Measurements from ENCODE around the gene KCTD21. TPM values are rescaled to one million over a fixed set of nuclear protein-coding genes. Genes with fewer than 3 reads are reported as not detected.

Gene KCTD21
- total and polyA plus RNA-seq, 9 donors, result 7.4 to 24.7 (median 14.1) TPM

DNA sequence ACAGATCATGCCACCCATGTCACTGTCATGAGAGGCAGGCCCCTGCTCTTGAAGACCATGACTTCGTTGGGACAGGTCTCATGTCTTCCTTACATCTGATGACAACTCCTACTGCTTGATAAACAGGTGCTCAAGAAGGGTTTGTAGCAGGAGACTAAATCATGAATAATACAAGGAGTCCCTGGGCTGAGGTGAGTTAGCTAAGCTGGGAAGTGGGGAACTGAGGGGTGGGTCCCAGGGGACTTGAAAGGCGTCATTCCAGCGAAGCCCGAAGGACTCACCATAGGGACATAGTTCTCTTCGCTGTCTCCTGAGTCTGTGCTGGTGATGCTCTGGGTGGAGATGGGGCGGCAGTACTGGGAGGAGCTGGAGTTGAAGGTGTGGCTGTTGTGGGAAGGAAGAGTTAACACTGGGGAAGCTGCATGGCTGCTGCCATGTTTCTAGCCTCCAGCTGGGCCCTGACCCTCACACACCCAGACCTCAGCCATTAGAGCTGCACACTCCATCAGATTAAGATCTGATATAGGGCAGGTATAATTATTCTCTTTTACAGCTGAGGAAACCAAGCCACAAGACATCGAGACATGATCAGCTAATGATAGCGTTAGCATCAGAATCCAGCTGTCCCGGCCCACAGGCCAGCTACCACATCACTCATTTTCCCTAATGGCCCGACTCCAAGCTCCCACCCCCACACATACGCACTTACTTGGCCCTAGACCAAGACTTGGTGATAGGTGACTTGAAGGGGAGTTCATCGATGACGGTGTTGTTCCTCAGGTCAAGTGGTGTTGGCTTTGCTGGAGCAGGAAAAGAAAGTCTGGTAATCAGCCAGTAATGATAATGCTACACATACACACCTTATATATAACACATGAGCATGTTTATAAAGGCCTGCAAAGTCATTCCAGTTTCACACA is 33.2 kb upstream of the KCTD21 start:
- Histone ChIP-seq H3K36me3 (no peaks in the 10 kb centered on the region), H3K4me1 (ENCODE audit: insufficient read depth) (no peaks in the 10 kb centered on the region), H3K27ac (no peak overlapping the region), H3K4me3 (no peak overlapping the region), H3K27me3 (no peaks in the 10 kb centered on the region), H3K9me3 (no peaks in the 10 kb centered on the region)
- TF ChIP-seq EP300 (IDR thresholded peaks at IDR 0.05) (no peak), POLR2A (IDR thresholded peaks at IDR 0.05) (no peak)
- TF ChIP-seq, protein P1, sequence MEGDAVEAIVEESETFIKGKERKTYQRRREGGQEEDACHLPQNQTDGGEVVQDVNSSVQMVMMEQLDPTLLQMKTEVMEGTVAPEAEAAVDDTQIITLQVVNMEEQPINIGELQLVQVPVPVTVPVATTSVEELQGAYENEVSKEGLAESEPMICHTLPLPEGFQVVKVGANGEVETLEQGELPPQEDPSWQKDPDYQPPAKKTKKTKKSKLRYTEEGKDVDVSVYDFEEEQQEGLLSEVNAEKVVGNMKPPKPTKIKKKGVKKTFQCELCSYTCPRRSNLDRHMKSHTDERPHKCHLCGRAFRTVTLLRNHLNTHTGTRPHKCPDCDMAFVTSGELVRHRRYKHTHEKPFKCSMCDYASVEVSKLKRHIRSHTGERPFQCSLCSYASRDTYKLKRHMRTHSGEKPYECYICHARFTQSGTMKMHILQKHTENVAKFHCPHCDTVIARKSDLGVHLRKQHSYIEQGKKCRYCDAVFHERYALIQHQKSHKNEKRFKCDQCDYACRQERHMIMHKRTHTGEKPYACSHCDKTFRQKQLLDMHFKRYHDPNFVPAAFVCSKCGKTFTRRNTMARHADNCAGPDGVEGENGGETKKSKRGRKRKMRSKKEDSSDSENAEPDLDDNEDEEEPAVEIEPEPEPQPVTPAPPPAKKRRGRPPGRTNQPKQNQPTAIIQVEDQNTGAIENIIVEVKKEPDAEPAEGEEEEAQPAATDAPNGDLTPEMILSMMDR (IDR thresholded peaks at IDR 0.05), result no peak
- DNase-seq, result peak in 1 of 5 donors; percentile 16
- WGBS, 3 donors, result 76 to 79% (median 76%) methylated on average over 13 of the region's 13 CpGs
- intact Hi-C loops (cut with DNase I), result loop anchor here in 2 of 4 donors (10.0 kb wide), 2 partner anchors 193 to 343 kb away; partner anchors contain the start of gene GAB2 (in 1 of the 2)

DNA sequence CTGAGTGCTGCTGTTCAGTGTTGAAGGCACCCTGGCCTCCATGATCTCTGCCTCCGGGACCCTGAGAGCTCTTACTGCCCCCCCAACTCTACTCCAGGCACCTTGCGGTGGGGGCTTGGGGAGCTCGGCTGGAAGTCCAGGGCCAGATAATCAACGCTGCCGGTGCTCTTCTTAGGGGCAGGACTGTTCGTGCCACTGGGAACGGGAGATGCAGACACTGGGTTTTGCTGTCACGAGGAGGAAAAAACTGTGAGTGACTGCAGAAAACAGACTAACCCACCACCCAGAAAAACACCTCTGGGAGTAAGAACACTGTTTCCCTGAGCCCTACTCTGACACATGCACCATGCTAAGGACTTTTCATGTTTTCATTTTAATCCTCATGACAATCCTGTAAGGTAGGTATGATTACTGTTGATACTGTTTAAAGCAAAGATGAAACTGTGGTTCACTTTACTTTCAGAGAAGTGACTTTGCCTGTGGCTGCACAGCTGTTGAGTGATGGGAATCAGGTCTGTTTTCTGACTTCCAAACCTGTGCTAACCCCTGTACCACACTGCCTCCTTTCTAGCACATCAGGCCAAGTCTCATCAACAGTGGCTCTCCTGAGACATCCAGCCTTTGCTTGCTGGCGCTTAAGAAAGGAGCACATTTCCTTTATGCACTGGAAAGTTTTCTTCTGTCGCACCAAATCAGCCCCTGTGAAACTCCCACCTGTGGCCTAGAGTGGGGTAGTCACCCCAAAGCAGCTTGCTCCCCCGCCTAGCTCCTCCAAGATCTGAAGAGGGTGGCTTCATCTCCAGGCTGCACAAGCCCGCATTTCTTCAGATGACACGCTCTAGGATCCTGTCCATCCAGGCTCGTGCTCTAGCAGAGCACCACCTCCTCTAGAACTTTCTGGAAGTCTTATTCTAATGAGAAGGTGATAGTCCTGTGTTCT is 32.1 kb upstream of the KCTD21 start:
- 84 to 89% (median 85%) methylated on average over 14 of the region's 14 CpGs for WGBS, 3 donors
- Histone ChIP-seq H3K4me1 (ENCODE audit: insufficient read depth) (no peaks in the 10 kb centered on the region), H3K27ac (no peak overlapping the region), H3K27me3 (no peaks in the 10 kb centered on the region), H3K4me3 (no peak overlapping the region), H3K9me3 (no peaks in the 10 kb centered on the region), H3K36me3 (no peaks in the 10 kb centered on the region)
- TF ChIP-seq EP300 (IDR thresholded peaks at IDR 0.05), result no peak
- TF ChIP-seq, protein P1 (IDR thresholded peaks at IDR 0.05), result no peak
- no peak for TF ChIP-seq POLR2A (IDR thresholded peaks at IDR 0.05)
- intact Hi-C loops (cut with DNase I), result loop anchor here in 2 of 4 donors (10.0 kb wide), 2 partner anchors 194 to 344 kb away; partner anchors contain the start of gene GAB2 (in 1 of the 2)
- peak in 1 of 5 donors; percentile 6 for DNase-seq

DNA sequence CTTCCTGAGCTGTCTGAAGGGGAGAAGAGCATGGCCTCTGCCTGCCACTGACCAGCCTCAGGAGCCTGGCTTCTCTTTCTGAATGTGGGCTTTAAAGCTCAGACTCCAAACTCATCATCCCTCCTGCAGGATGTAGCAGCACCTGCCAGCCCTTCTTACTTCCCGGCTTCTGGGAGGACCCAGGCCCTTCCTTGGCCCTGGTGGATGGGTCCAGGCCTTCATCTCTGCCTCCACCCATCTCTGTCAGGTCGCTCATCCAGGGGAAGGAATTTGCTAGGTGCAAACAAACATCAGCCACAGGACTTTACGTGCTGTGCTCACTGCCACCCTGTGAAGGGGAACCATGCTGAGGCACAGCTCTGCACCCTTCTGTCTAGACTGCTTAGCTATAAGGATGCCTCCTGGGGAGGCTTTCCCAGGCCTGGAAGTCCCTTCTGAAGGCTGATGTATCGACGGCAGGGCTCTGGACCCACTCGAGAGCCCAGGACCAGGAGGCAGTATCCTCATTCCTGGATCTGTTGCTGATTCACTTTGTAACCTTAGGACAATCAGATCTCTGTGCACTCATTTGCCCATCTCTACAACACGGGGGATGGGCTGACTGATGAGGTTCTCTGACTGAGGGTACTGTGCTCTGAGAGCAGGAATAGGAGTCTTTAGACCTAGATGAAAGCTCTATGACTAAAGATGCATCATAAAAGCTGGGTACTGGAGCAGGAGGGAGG is 31.2 kb upstream of the KCTD21 start:
- no peaks in the 10 kb centered on the region for H3K36me3 ChIP-seq

More for the DNA sequence above, 31.2 kb upstream of the KCTD21 start:
- no peaks in the 10 kb centered on the region for H3K4me1 ChIP-seq (ENCODE audit: insufficient read depth)
- peak in 1 of 5 donors; percentile 6 for DNase-seq
- H3K27me3 ChIP-seq, result no peaks in the 10 kb centered on the region
- WGBS, 3 donors, result 90 to 96% (median 94%) methylated on average over 7 of the region's 7 CpGs
- H3K4me3 ChIP-seq, result no peak overlapping the region
- H3K9me3 ChIP-seq, result no peaks in the 10 kb centered on the region
- intact Hi-C loops (cut with DNase I), result loop anchor here in 2 of 4 donors (10.0 kb wide), 2 partner anchors 195 to 345 kb away; partner anchors contain the start of gene GAB2 (in 1 of the 2)
- no peak overlapping the region for H3K27ac ChIP-seq
- TF ChIP-seq POLR2A (IDR thresholded peaks at IDR 0.05) (no peak), EP300 (IDR thresholded peaks at IDR 0.05) (no peak)
- TF ChIP-seq, protein P1 (IDR thresholded peaks at IDR 0.05), result no peak

All from ovary (tissue), 9 donors.